Astrocyte (in vitro differentiated cells and primary cell): ENCODE results near the gene TAMALIN. TPM values are rescaled to one million over a fixed set of nuclear protein-coding genes. Genes with fewer than 3 reads are reported as not detected.

Experiments
- DNase-seq: peaks from one replicate; pipeline ENCODE4 v3.0.0-alpha.2; 2010; ENCODE audit warnings: low read depth
- FAIRE-seq: peaks from 2 replicates; lab custom pipeline; 2011; peaks lifted over from hg19 to GRCh38; lab: Jason Lieb, UNC
- H2AFZ ChIP-seq: 2 replicates; pipeline ENCODE4 v1.6.0; 2012; ENCODE audit warnings: low read depth, low read length, inconsistent platforms
- H3K27ac ChIP-seq: 2 replicates; pipeline ENCODE4 v1.5.1; 2011; ENCODE audit warnings: low read depth, low read length, inconsistent platforms
- H3K27me3 ChIP-seq: 2 replicates; pipeline ENCODE4 v1.6.0; 2011; ENCODE audit warnings: low read length, inconsistent platforms; ENCODE audit not compliant: insufficient read depth
- H3K36me3 ChIP-seq: 2 replicates; pipeline ENCODE4 v1.5.1; 2011; ENCODE audit warnings: low read length, inconsistent platforms; ENCODE audit not compliant: insufficient read depth
- H3K4me1 ChIP-seq: 2 replicates; pipeline ENCODE4 v1.5.1; 2011; ENCODE audit warnings: low read length, inconsistent platforms; ENCODE audit not compliant: insufficient read depth
- H3K4me2 ChIP-seq: 2 replicates; pipeline ENCODE4 v1.6.0; 2012; ENCODE audit warnings: low read length, inconsistent platforms
- H3K4me3 ChIP-seq: 2 replicates; pipeline ENCODE4 v1.5.1; 2011; ENCODE audit warnings: low read depth, mild to moderate bottlenecking, low read length, inconsistent platforms; ENCODE audit not compliant: insufficient read depth
- H3K79me2 ChIP-seq: 2 replicates; pipeline ENCODE4 v1.6.0; 2012; ENCODE audit warnings: mild to moderate bottlenecking, low read length, inconsistent platforms; ENCODE audit not compliant: insufficient read depth
- H3K9ac ChIP-seq: 2 replicates; pipeline ENCODE4 v1.6.0; 2012; ENCODE audit warnings: mild to moderate bottlenecking, low read length, inconsistent platforms
- H3K9me3 ChIP-seq: 2 replicates; pipeline ENCODE4 v1.5.1; 2012; ENCODE audit warnings: low read depth, mild to moderate bottlenecking, low read length, inconsistent platforms; ENCODE audit not compliant: insufficient read depth
- H4K20me1 ChIP-seq: 2 replicates; pipeline ENCODE4 v1.6.0; 2012; ENCODE audit warnings: low read length, inconsistent platforms; ENCODE audit not compliant: insufficient read depth
- H3K27ac Mint-ChIP-seq: one replicate; pipeline ENCODE4 v1.8.0; 2021; ENCODE audit warnings: mild to moderate bottlenecking, mixed read lengths; ENCODE audit not compliant: unreplicated experiment
- H3K27me3 Mint-ChIP-seq: one replicate; pipeline ENCODE4 v1.8.0; 2021; ENCODE audit warnings: low read depth, mixed read lengths; ENCODE audit not compliant: unreplicated experiment
- H3K36me3 Mint-ChIP-seq: one replicate; pipeline ENCODE4 v1.8.0; 2021; ENCODE audit warnings: low read depth, mixed read lengths; ENCODE audit not compliant: unreplicated experiment
- H3K4me1 Mint-ChIP-seq: one replicate; pipeline ENCODE4 v1.8.0; 2021; ENCODE audit warnings: low read depth, mixed read lengths; ENCODE audit not compliant: unreplicated experiment
- H3K4me3 Mint-ChIP-seq: one replicate; pipeline ENCODE4 v1.8.0; 2021; ENCODE audit warnings: mild to moderate bottlenecking, moderate library complexity, mixed read lengths; ENCODE audit not compliant: unreplicated experiment
- H3K9me3 Mint-ChIP-seq: one replicate; pipeline ENCODE4 v1.8.0; 2021; ENCODE audit warnings: mild to moderate bottlenecking, mixed read lengths; ENCODE audit not compliant: unreplicated experiment
- CTCF ChIP-seq: IDR thresholded peaks from 2 replicates; pipeline ENCODE4 v1.5.1; 2011; ENCODE audit warnings: low read depth, mild to moderate bottlenecking, inconsistent platforms, low read length, moderate library complexity; ENCODE audit not compliant: insufficient read depth
- EZH2 ChIP-seq: IDR thresholded peaks from 2 replicates; pipeline ENCODE4 v1.6.1; 2012; ENCODE audit warnings: mild to moderate bottlenecking, low read length, inconsistent platforms; ENCODE audit not compliant: insufficient read depth
- total RNA-seq: library from RNA; stranded (reverse); gene quantifications from 2 replicates; pipeline ENCODE4 v1.2.1, GENCODE V29; 2021

TAMALIN gene
- total RNA-seq, 1 donor from 2014 or later, result 9.6 TPM

GRCh38 chr12:51969643-51970042, 37.1 kb upstream of the TAMALIN start:
- Mint-ChIP-seq H3K27me3 (no peaks in the 10 kb centered on the region), H3K4me3 (no peak overlapping the region), H3K27ac (no peak overlapping the region), H3K4me1 (peaks cover 40% of the 10 kb centered on the region), H3K9me3 (peaks cover 7% of the 10 kb centered on the region), H3K36me3 (peaks cover 5% of the 10 kb centered on the region)
- Histone ChIP-seq H3K4me2 (no peak overlapping the region), H3K36me3 (no peaks in the 10 kb centered on the region), H3K79me2 (peaks cover 60% of the 10 kb centered on the region), H3K9ac (no peak overlapping the region), H4K20me1 (peaks cover 25% of the 10 kb centered on the region), H3K9me3 (no peaks in the 10 kb centered on the region), H3K27ac (no peak overlapping the region), H2AFZ (no peak overlapping the region), H3K27me3 (no peaks in the 10 kb centered on the region), H3K4me1 (peaks cover 48% of the 10 kb centered on the region), H3K4me3 (no peak overlapping the region)
- DNase-seq, result no peak
- no peak for TF ChIP-seq CTCF
- TF ChIP-seq EZH2, result no peak
- FAIRE-seq, result no peak

- peaks cover 54% of the 10 kb centered on the region for H3K4me1 Mint-ChIP-seq
- DNase-seq, result peak; percentile 81
- Histone ChIP-seq H4K20me1 (peaks cover 28% of the 10 kb centered on the region), H3K4me2 (peak overlapping the region; percentile 77), H3K9me3 (no peaks in the 10 kb centered on the region), H3K9ac (peak overlapping the region; percentile 46), H3K27ac (peak overlapping the region; percentile 65), H3K79me2 (peaks cover 58% of the 10 kb centered on the region), H2AFZ (no peak overlapping the region), H3K27me3 (no peaks in the 10 kb centered on the region), H3K4me1 (peaks cover 60% of the 10 kb centered on the region), H3K4me3 (peak overlapping the region; percentile 9), H3K36me3 (peaks cover 3% of the 10 kb centered on the region)
- H3K9me3 Mint-ChIP-seq, result peaks cover under 1% of the 10 kb centered on the region
- FAIRE-seq, result no peak
- H3K27me3 Mint-ChIP-seq, result no peaks in the 10 kb centered on the region
- peaks cover 8% of the 10 kb centered on the region for H3K36me3 Mint-ChIP-seq
- peak overlapping the region; percentile 30 for H3K27ac Mint-ChIP-seq
- H3K4me3 Mint-ChIP-seq, result no peak overlapping the region
- no peak for TF ChIP-seq EZH2
- TF ChIP-seq CTCF, result peak; percentile 75
Measured at GRCh38 chr12:51970904-51971646, 35.7 kb upstream of the TAMALIN start.
